Endothelial cell (in vitro differentiated cells): ENCODE data around the gene FOXP4. TPM values are rescaled to one million over a fixed set of nuclear protein-coding genes. Genes with fewer than 3 reads are reported as not detected.

ENCODE experiments used
- DNase-seq: peaks from one replicate; pipeline ENCODE4 v3.0.0; 2021; ENCODE audit warnings: low spot score
- H3K27ac Mint-ChIP-seq: one replicate; pipeline ENCODE4 v1.8.0; 2021; ENCODE audit warnings: mixed read lengths, inconsistent platforms; ENCODE audit not compliant: unreplicated experiment
- H3K27me3 Mint-ChIP-seq: one replicate; pipeline ENCODE4 v1.8.0; 2021; ENCODE audit warnings: mild to moderate bottlenecking, moderate library complexity, mixed read lengths, inconsistent platforms; ENCODE audit not compliant: unreplicated experiment
- H3K36me3 Mint-ChIP-seq: one replicate; pipeline ENCODE4 v1.8.0; 2021; ENCODE audit warnings: mild to moderate bottlenecking, low read depth, mixed read lengths, inconsistent platforms; ENCODE audit not compliant: unreplicated experiment
- H3K4me1 Mint-ChIP-seq: one replicate; pipeline ENCODE4 v1.8.0; 2021; ENCODE audit warnings: mild to moderate bottlenecking, mixed read lengths, inconsistent platforms; ENCODE audit not compliant: unreplicated experiment
- H3K4me3 Mint-ChIP-seq: one replicate; pipeline ENCODE4 v1.8.0; 2021; ENCODE audit warnings: mild to moderate bottlenecking, mixed read lengths, inconsistent platforms; ENCODE audit not compliant: unreplicated experiment
- H3K9me3 Mint-ChIP-seq: one replicate; pipeline ENCODE4 v1.8.0; 2021; ENCODE audit warnings: mixed read lengths, inconsistent platforms; ENCODE audit not compliant: unreplicated experiment
- total RNA-seq: library from RNA; stranded (reverse); fragmentation: NEBNext Ultra II Directional; extraction: Animal tissue kit (Norgen Biotek cat#: 25700); gene quantifications from one replicate; pipeline ENCODE4 v1.2.1, GENCODE V29; 2021; ENCODE audit not compliant: unreplicated experiment
- TF ChIP-seq, protein P1 (sequence below): fragments of 200-600 bp; sonication (generic); IDR thresholded peaks from one replicate; pipeline ENCODE4 v1.5.0; 2021; ENCODE audit warnings: antibody characterized with exemption; ENCODE audit not compliant: unreplicated experiment

The FOXP4 gene
- total RNA-seq, 1 donor from 2014 or later: 32.5 TPM

GRCh38 chr6:41597246-41598000, 51.2 kb downstream of the FOXP4 start:
- Mint-ChIP-seq H3K27ac (no peak overlapping the region), H3K4me3 (no peak overlapping the region), H3K4me1 (peaks cover 7% of the 10 kb centered on the region), H3K36me3 (peaks cover 7% of the 10 kb centered on the region), H3K27me3 (peaks cover 5% of the 10 kb centered on the region), H3K9me3 (no peaks in the 10 kb centered on the region)
- TF ChIP-seq, protein P1, sequence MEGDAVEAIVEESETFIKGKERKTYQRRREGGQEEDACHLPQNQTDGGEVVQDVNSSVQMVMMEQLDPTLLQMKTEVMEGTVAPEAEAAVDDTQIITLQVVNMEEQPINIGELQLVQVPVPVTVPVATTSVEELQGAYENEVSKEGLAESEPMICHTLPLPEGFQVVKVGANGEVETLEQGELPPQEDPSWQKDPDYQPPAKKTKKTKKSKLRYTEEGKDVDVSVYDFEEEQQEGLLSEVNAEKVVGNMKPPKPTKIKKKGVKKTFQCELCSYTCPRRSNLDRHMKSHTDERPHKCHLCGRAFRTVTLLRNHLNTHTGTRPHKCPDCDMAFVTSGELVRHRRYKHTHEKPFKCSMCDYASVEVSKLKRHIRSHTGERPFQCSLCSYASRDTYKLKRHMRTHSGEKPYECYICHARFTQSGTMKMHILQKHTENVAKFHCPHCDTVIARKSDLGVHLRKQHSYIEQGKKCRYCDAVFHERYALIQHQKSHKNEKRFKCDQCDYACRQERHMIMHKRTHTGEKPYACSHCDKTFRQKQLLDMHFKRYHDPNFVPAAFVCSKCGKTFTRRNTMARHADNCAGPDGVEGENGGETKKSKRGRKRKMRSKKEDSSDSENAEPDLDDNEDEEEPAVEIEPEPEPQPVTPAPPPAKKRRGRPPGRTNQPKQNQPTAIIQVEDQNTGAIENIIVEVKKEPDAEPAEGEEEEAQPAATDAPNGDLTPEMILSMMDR: no peak
- no peak for DNase-seq

- no peaks in the 10 kb centered on the region for H3K9me3 Mint-ChIP-seq
- TF ChIP-seq, protein P1: no peak
- H3K4me3 Mint-ChIP-seq: no peak overlapping the region
- H3K27me3 Mint-ChIP-seq: peaks cover 5% of the 10 kb centered on the region
- H3K4me1 Mint-ChIP-seq: peaks cover 17% of the 10 kb centered on the region
- H3K27ac Mint-ChIP-seq: no peak overlapping the region
- H3K36me3 Mint-ChIP-seq: peaks cover 7% of the 10 kb centered on the region
- no peak for DNase-seq
Observed at GRCh38 chr6:41598670-41599014, 52.5 kb downstream of the FOXP4 start.

GRCh38 chr6:41599015-41599851, 53.1 kb downstream of the FOXP4 start:
- Mint-ChIP-seq H3K27ac (no peak overlapping the region), H3K4me1 (peaks cover 17% of the 10 kb centered on the region), H3K9me3 (no peaks in the 10 kb centered on the region), H3K27me3 (peaks cover 5% of the 10 kb centered on the region), H3K4me3 (no peak overlapping the region), H3K36me3 (peaks cover 7% of the 10 kb centered on the region)
- TF ChIP-seq, protein P1: no peak
- DNase-seq: no peak

GRCh38 chr6:41599852-41600445, 53.8 kb downstream of the FOXP4 start:
- H3K27me3 Mint-ChIP-seq: peaks cover 5% of the 10 kb centered on the region
- H3K4me1 Mint-ChIP-seq: peaks cover 17% of the 10 kb centered on the region
- H3K9me3 Mint-ChIP-seq: no peaks in the 10 kb centered on the region
- H3K4me3 Mint-ChIP-seq: no peak overlapping the region
- TF ChIP-seq, protein P1: no peak
- DNase-seq: no peak
- H3K36me3 Mint-ChIP-seq: peaks cover 7% of the 10 kb centered on the region
- H3K27ac Mint-ChIP-seq: no peak overlapping the region
